Inflammatory macrophage (primary cell): ENCODE data around the gene TMEM51.
A peak's percentile ranks its signal among the peaks of the same experiment; 100 is the strongest.

Experiments
- DNase-seq, 2 donors: peaks; one replicate each; pipeline ENCODE4 v3.0.0-alpha.2; 2020 to 2022

TMEM51 gene

DNA sequence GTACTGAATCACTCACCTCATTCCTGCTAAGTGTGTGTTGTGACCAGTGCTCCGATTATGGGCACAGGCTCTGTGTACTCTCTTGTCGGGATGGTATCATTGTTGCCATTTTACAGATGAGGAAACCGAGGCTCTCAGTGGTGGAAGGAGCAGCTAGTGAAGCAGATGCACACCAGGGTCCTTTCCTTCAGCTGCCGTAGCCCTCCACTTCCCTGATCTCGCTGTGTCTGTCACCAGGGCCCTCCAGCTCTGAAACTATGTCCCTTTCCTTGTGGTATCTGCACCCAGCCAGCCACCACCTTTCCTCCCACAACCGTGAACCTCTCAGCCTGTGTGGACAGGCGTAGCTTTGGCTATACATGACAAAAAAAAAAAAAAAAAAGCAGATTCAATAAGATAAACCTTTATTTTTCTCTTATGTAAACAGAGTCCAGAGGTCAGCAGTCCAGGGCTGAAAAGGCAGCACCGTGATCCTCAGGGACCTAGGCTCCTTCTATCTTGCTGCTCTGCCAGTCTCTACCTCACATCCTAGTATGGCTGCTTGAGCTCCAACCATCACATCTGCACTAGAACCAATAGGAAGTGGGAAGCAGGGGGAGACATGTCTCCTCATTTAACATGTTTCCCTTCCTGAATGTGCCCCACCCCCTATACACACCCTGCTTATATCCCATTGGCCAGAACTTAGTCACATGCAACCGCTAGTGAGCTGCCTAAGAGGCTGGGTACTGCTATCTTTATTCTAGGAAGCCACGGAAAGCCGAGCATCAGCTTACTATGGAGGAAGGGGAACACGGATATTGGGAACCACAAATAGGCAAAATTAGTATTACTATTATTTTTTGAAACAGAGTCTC, 44.3 kb downstream of the TMEM51 start:
- DNase-seq: no peak

DNA sequence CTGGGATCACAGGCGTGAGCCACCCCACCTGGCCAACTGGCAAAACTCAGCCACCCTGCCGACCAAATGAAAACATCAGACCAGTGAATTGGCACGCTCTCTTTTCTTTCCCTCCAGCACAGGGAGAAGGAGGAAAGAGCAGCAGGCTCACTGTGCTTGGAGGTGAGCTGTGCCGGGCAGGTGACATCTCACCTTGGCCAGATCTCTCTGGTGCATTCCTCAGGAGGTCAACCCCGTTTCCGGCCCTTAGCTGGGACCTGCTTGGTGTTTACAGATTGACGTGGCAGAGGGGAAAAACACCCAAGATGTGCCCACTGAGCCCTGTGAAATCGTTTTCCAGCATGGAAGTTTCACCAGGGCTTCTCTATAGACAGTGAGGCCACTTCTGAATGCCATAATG, 45.1 kb downstream of the TMEM51 start:
- no peak for DNase-seq

DNA sequence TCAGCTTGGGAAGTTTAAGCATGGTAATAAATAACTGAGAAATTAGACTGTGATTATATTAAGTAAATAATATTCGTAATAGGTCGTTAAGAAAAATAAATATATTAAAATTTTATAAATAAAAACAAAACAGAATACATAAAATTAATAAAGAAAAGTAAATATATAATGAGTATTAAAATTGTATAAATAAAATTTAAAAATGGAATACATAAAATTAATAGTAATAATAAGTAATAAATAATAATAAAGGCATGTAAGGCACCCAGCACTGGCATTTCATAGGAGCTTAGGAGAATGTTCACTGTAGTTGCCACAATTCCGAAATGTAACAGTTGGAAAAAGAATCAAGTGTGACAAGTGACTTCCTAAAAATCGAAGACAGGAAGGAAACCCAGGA, 47.7 kb downstream of the TMEM51 start:
- DNase-seq: no peak

DNA sequence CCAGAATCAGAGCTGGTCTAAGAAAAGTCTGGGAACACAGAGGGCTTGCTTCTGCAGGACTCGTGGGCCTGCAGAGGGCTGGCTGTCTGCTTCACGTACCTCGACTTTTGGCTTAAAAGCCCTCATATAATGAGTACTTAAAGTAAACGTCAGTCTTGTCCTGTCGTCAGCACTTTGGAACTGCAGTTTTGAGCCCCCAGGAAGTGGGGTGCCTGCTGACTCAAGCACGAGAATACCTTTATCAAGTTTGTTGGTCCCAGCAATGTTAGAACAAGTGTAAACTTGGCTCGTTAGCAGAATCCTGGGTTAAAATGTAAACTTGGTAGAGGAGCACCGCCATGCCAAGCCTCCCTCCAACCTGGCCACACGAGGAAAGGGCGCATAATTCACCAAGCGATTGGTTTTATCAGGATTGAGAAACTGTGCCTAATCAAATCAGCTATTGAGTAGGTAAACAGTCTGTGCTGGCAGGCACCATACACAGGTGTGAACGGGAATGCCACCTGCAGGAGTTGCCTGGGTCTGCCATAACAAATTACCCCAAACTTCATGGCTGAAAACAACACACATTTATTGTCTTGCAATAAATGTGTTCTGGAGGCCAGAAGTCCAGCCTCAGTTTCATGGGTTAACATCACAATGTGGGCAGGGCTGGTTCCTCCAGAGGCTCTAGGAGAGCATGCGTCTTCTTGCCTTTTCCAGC, 48.5 kb downstream of the TMEM51 start:
- DNase-seq: no peak

DNA sequence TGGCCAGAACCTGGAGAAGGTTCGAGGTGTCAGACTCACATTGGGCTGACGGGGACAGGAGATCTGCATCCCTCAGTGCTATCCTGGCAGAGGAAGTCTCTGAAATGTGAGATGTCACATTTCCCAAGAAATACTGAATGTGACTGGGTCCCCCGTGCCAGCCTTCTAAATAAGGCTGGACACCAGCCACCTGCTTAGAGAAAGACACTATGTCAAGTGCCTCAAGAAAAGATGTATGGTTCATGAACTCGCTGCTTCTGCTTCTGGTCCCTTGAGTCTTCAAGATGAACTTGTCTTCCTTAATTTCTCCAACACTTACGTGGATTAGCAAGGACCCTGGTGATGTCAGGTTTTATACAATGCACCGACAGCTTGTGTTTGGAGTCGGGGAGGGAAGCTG, 51.4 kb downstream of the TMEM51 start:
- DNase-seq: no peak

DNA sequence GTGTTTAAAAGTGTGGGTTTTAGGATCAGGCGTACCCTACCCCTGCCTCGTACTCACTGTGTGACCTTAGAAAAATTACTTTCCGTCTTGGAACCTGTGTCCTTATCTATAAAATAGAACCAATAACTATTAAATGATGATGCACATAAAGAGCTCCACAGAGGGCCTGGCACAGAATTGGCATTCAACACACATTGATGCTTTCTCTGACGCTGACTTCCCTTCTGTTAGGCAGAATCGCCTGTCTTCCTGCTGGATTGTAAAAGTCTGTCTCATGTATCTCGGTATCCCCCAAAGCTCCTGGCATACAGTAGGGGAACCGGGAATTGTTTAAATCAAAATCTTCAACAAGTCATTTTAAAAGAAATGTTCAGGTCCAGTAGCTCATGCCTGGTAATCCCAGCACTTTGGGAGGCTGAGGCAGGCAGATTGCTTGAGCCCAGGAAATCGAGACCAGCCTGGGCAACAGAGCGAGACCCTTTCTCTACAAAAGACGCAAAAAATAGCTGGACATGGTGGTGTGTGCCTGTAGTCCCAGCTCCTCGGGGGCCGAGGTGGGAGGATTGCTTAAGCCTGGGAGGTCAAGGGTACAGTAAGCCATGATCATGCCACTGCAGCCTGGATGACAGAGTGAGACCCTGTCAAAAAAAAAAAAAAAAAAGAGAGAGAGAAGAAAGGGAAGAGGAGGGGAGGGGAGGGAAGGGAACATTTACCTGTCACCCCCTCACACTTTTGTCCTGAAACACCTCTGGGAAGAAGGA, 52.2 kb downstream of the TMEM51 start:
- no peak for DNase-seq

DNA sequence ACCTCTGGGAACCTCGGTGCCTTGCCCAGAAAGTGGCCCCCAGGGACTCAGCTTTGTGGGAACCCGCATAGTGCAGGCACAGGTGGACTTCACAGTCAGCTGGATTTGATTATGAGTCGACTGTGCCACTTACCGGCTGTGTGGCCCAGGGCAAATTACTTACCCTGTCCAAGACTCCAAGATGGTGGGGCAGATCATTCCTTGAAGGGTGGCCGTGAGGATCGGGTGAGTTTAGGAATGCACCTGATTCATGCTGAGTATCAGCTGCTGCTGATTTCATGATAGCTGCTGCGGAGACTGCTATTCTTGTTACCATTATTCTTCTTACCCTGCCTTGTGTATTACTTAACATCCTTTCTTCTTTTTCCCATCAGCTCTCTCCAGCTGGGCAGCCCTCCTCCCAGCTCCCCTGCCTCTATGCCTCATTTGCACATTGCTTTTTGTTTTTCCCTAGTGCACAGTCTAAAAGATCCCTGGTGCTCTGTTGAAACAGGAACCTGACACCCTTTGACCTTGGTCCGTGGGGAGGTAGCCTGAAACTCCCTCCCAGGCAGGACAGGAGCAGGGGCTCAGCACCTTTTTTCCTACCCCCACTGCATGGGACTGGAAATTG, 53.0 kb downstream of the TMEM51 start:
- no peak for DNase-seq

DNA sequence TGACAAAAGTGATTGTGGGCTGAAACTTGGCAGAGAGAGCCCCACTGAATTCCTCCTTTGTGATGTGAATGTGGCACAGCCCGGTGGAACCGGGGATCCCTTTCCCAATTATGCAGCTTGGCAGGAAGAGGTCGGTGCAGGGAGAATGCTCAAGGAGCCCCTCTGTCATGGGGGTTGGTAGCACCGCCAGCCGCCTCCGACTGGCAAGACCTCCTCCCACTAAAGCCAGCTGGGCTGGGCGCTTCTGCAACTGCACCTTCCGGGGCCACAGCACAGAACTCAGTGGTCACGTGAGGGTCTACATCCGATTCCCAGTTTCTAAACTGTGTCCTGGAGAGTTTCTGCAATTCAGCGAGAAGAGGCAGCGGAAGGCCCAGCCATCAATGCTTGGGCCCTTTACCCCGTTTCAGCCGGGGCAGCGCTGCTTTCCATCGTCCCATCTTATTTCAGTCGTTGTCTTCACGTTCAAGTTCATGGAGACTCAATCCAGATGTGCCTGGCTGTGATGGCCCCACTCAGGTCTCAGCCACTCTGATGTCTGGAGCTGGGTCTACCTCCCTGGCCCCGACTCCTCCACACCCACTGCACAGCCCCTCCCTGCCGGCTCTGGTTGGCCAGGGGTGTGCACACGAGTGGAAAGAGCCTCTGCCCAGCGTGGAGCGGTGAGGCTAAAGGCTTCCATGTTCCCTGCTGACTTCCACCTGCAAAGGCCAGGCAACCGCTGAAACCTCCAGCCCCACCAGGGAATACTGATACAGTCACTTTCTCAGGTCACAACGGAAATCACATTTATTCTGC, 53.7 kb downstream of the TMEM51 start:
- DNase-seq: no peak

DNA sequence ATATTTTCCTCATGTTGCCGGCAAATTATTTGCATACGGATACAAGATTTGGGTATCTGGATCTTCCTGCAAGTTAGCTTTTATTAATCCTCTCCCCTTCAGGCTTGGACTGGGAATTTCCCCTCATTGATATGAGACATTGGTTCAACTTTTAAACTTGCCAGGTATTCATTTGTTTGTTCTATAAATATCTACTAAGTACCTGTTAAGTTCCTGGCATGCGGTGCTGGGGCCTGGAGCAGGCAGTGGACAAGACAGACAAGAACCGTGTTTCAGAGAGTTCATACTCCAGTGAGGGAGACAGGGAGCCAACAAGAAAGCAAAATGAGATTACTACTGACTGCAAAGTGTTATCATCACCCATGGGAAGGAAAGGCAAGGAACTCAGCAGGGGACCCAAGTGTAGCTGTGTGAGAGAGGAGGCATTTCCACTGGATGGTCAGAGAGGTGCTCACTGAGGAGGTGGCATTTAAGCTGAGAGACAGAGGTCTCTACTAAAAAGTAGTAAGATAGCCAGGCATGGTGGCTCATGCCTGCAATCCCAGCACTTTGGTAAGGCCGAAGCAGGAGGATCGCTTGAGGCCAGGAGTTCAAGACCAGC, 54.4 kb downstream of the TMEM51 start:
- DNase-seq: no peak

DNA sequence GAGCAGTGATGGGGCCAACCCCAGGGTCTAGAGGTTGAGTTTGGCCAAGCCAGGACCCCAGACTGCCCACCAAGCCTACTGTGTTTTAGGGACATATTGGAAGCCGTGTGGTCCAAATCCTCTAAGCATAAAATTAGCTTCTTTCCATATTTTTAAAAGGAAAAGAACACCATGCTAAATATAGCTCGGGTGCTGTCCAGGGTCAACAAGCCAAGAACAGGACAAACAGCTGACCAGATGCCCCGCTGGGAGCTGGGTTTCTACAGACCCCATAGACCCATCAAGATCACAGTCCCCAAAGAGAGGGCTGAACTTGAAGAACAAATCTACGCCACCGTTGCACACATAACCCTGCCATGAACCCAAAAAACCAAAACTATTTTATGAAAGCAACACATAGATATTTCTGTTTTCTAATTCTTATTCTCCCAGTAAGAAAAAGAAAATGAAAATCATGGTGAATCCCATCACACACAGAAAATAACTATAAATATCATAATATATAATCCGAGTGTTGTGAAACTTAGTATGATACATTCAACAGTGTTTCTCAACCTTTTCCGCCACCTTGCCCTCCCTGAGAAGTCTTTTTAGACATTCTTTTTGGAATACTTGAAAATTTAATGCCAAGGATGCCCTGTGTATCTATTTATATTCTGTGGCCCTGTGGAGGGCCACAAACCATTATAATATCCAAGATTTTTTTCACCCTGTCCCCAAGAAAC, 57.3 kb downstream of the TMEM51 start:
- DNase-seq: no peak

DNA sequence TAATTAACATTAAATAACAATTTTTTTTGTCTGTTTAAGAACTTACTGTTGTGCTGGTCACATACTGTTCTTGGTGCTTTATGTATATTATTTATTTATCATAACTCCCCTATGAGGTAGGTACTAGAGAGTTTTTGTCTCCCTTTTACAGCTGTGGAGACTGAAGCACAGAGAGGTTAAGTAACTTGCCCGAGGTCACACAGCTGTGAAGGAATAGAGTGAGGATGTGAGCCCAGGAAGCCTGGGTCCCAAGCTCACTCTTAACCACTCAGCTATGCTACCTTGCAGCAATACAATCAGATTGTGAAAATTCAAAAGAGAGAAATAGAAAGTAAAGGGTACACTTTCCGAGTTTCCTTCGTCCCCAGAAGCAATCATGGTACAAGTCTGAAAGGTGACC, 57.9 kb downstream of the TMEM51 start:
- no peak for DNase-seq

DNA sequence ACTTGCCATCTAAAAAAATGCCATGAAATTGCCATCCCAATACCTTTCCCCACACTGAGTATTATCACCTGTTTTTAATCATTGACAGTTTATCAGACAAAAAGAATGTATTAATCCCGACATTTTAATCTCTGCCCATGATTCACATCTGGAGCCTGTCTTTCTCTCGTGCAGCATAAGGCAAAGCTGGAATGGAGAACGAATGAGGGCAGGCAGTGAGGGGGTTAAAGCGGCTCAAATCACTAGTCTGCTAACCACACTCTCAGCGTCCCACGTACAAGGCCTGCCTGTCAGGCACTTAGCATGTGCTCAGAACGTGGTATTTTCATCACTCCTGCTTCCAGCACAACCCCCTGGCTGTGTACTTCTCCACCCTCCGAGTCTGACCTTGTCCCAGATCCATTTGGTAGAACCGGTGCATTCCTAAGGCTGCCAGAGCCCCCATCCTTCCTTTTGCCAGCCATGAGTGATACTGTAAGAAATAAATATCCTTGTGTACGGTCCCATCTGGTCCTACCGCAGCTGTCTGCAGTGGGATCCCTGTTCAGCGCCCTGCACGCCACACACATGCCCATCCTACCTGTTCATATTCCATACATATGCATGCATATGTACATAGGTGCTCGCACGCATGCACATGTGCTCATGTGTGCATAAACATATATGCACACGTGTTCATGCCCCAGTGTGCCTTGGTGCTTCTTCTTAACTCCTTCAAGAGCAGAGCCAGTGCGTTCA, 58.8 kb downstream of the TMEM51 start:
- no peak for DNase-seq

DNA sequence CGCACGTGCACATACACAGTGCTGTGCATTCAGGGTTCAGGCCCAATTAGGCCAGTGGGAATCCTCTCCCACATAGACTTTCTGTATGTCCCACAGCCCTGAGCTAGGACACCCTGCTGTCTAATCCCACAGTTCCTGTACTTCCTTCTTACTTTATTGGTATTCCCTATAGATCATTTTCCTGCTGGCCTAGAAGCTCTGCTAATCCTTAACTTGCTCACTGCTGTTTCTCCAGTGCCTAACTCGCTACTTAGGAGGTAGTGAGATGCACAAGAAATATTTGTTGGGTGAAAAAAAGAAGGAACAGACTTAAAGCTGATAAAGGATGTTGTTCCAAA, 59.4 kb downstream of the TMEM51 start:
- DNase-seq: no peak

DNA sequence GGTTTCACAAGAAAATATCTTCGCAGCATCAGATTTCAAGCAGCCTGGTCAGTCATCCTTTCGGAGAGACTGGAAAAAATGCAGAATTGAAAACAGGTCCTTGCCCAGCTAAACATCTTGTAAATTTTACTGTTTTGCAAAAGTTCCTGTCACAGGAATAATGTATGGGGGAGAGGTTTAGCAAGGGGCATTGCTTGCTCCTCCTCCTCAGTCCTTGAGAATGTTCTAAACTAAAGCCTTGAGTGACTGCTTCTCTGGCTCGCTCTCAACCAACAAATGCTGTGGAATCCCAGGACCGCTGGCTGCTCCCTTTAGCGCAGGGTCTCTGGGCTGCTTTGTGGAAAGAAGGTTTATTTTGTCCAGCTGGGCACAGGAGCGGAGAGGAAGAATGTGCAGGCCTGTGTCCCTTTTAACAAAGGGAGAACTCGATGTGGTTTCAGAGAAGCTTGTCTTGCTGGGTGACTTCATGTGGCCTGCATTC, 59.8 kb downstream of the TMEM51 start:
- DNase-seq: peak; percentile 62 to 73

DNA sequence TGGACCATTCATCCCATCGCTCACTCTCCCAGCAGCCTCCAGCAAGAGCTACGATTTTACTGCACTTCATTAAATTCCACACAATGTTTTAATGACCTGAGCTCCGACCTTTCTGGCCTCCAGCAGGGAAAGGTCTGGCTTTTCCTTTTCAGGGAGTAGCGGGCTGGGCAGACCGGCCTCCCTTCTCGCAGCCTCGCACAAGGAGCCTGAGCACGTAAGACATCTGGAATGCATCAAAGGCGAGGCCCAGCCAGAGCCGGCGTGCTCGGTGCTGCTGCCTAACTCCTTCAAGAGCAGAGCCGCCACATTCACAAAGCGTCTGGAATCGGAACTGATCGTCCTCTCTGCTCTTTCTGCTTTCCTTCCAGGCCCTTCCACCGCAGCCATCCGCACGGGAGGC, 61.0 kb downstream of the TMEM51 start:
- DNase-seq: no peak

DNA sequence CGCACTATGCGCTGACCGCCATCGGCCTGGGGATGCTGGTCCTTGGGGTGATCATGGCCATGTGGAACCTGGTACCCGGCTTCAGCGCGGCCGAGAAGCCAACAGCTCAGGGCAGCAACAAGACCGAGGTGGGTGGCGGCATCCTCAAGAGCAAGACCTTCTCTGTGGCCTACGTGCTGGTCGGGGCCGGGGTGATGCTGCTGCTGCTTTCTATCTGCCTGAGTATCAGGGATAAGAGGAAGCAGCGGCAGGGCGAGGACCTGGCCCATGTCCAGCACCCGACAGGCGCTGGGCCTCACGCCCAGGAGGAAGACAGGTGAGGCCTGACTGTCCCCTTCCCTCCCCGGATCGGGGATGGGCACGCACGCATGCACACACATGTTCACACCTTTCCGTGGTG, 61.6 kb downstream of the TMEM51 start:
- no peak for DNase-seq

DNA sequence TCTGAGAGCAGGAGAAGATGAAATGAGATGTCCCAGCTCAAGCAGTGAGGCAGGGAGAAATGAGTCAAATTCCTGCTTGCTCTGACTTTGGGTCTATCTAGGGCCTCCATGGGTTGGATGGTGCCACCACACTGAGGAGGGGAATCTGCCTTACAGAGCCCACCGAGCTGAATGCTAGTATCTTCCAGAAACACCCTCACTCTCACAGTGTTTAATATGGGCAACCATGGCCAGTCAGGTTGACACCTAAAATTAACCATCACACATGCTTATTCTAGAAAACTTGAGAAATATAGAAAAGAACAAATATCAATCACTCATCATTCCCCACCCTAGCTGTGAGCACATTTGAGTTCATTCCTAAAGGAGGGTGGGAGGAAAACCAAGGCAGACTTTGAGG, 64.1 kb downstream of the TMEM51 start:
- no peak for DNase-seq

DNA sequence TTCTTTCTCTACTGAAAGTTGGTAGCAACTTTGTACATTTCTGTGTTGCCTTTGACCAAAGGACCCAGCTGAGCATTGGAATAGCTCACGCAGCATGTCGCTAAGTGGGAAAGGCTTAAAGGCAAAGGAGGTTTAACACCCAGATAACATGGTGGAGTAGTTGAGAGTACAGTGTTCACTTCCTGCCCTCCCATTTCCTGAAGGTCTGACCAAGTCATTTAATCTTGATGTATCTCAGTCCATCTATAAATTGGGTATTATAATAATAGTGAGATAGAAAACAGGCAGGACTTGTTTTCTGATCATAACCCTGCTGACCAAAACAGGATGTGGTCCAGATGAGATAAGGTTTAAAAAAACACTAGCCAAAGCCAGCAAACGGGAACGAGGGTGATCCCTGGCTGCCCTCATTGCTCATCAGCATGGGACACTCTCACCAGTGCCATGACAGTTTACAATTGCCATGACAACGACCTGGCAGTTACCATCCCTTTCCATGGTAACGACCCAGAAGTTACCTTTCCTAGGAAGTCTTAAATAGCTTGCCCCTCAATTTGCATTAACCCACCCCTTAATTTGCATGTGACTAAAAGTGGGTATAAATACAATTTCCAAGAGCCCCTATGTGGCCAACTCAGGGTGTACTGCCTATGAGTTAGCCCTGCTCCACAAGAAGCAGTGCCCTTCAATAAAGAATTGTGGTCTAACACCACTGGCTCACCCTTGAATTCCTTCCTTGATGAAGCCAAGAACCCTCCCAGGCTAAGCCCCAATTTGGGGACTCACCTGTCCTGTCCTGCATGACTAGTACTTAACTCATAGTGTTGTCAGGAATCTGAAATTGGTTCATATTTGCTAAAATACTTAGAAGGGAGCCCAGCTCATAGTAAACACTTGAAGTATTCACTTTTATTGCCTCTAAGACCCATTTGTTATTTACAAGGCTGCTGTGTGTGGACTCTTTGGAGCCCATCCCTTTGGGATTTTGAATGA, 65.0 kb downstream of the TMEM51 start:
- peak; percentile 84 to 92 for DNase-seq
